Measurements from ENCODE around the gene GTPBP2.
"Not testable (repeated sequence)": the region's sequence is repeated elsewhere in the genome, so short reads cannot be mapped to it uniquely, and the experiment has no call there.

GTPBP2 gene

DNA sequence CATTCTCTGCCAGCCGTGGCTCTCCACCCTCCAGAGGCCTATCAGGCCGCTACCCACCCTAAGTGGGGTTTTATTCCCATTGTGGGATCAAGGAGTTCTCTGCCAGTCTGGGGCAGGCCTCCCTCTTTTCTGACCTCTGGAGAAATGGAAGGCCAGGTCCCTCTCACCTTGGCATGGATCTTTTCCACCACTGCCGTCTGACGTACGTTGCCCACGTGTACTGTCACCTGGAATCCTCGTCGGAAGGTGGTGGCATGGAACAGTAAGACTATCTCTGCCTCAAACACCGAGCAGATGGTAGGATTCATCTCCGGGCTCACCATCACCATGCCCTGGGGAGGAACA lies 7.3 kb downstream of the GTPBP2 start:
- peaks cover 89% of the 10 kb centered on the region for H3K36me3 Mint-ChIP-seq (ENCODE audit: low read depth)
- peaks cover 3% of the 10 kb centered on the region for H3K4me1 Mint-ChIP-seq (ENCODE audit: low read depth)
- H3K27me3 Mint-ChIP-seq, result no peaks in the 10 kb centered on the region
- DNase-seq, result no peak
- H3K27ac Mint-ChIP-seq, result peak overlapping the region; percentile 26
- H3K9me3 Mint-ChIP-seq, result no peaks in the 10 kb centered on the region
- H3K4me3 Mint-ChIP-seq, result no peak overlapping the region

DNA sequence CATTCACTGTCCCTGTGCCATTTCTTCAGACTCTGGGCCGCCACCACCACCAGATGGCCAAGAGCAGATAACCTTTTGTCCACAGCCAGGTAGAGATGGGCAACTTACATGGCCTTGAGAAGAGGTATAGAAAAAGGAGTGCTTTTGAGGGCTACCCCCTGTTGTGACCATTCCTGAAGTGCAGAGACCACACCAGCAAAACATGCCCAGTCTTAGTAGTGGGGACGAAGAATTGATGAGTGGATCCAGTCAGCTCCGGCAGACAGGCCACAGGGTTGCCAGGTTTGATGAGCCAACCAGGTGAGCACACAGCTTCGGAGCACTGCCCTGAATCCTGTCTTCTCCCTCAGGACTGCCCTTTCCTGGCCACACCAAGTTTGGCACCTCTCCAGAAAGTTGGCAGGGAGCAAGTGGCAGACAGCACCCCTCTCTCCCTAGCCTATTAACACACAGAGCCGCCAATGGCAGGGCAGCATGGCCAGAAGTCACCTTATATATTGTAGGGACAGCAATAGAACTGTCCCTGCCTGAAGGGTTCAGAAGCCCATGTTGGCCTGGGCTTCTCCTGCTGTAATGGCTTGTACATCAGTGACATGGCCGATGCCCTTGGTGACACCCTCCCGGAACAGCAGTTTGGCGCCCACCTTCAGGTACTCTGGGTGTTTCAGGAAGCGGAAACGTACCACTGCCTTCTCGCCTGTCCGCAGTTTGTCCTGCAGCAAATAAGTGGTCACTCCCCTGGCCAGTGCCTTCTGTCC lies 7.8 kb downstream of the GTPBP2 start:
- Mint-ChIP-seq H3K27me3 (no peaks in the 10 kb centered on the region), H3K4me3 (no peak overlapping the region), H3K9me3 (no peaks in the 10 kb centered on the region), H3K4me1 (ENCODE audit: low read depth) (peaks cover under 1% of the 10 kb centered on the region), H3K36me3 (ENCODE audit: low read depth) (peaks cover 90% of the 10 kb centered on the region), H3K27ac (peak overlapping the region; percentile 23)
- peak; percentile 25 for DNase-seq

DNA sequence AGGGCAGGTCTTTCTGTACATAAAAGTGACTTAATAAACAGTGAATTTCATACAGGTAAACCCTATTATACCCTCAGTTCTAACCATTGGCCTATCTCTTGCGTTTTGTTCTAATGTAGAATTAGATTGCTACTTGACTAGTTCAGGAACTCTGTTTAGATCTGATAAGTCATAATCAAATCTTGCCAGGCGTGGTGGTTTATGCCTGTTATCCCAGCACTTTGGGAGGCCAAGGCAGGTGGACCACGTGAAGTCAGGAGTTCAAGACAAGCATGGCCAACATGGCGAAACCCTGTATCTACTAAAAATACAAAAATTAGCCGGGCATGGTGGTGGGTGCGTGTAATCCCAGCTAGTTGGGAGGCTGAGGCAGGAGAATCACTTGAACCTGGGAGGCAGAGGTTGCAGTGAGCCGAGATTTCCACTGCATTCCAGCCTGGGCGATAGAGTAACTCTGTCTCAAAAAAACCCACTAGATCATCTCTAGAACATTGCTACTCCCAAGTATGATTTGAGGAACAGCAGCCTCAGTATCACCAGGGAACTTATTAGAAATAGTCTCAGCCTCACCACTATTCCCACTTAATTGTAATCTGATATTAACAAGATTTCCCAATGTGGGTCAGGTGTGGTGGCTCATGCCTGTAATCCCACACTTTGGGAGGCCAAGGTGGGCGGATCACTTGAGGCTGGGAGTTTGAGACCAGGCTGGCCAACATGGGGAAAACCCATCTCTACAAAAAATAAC lies 12.2 kb downstream of the GTPBP2 start:
- peaks cover 81% of the 10 kb centered on the region for H3K36me3 Mint-ChIP-seq (ENCODE audit: low read depth)
- H3K27ac Mint-ChIP-seq, result peak overlapping the region; percentile 29
- no peaks in the 10 kb centered on the region for H3K4me1 Mint-ChIP-seq (ENCODE audit: low read depth)
- H3K9me3 Mint-ChIP-seq, result no peaks in the 10 kb centered on the region
- H3K4me3 Mint-ChIP-seq, result no peak overlapping the region
- no peaks in the 10 kb centered on the region for H3K27me3 Mint-ChIP-seq
- no peak for DNase-seq

DNA sequence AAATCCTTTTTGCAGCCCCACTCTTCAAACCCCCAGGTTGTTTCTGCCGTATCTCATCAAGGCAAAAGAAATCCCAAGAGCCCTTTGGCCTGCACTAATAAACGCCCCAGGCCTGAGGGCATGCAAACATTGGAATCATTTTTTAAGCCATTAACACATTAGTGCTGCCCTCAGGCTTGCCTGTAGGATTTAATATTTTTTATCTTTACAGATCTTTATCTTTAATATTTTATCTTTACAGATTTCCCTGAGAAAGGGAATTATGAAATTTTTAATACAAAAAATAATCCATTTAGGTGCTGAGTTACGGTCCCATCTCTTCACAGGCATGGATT lies 14.7 kb downstream of the GTPBP2 start:
- Mint-ChIP-seq H3K36me3 (ENCODE audit: low read depth) (peaks cover 80% of the 10 kb centered on the region), H3K9me3 (no peaks in the 10 kb centered on the region), H3K27ac (no peak overlapping the region), H3K4me1 (ENCODE audit: low read depth) (no peaks in the 10 kb centered on the region), H3K27me3 (no peaks in the 10 kb centered on the region), H3K4me3 (no peak overlapping the region)
- no peak for DNase-seq

DNA sequence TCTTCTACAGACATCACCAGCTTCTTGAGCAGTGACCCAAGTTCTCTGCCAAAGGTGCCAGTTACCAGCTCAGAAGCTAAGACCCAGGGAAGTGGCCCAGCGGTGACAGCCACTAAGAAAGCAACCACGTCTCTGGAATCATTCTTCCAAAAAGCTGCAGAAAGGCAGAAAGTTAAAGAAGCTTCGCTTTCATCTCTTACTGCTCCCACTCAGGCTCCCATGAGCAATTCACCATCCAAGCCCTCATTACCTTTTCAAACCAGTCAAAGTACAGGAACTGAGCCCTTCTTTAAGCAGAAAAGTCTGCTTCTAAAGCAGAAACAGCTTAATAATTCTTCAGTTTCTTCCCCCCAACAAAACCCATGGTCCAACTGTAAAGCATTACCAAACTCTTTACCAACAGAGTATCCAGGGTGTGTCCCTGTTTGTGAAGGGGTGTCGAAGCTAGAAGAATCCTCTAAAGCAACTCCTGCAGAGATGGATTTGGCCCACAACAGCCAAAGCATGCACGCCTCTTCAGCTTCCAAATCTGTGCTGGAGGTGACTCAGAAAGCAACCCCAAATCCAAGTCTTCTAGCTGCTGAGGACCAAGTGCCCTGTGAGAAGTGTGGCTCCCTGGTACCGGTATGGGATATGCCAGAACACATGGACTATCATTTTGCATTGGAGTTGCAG lies 15.2 kb downstream of the GTPBP2 start:
- Mint-ChIP-seq H3K4me1 (ENCODE audit: low read depth) (no peaks in the 10 kb centered on the region), H3K9me3 (no peaks in the 10 kb centered on the region), H3K27ac (no peak overlapping the region), H3K27me3 (no peaks in the 10 kb centered on the region), H3K36me3 (ENCODE audit: low read depth) (peaks cover 81% of the 10 kb centered on the region), H3K4me3 (no peak overlapping the region)
- no peak for DNase-seq

DNA sequence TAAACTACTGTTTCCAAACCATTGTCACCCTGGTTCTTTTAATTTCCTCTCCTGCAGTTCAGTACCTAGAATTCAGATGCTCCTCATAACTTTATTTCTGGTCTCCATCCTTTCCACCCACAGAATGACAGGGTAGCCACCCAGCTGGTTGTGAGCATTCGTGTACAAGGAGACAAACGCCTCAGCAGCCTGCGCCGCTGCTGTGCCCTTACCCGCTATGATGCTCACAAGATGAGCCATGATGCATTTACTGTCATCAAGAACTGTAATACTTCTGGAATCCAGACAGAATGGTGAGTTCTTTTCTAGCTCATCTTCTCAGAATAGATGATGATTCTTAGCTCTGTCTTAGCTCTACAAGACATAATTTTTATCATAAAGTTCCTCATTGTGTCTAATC lies 18.6 kb downstream of the GTPBP2 start:
- no peaks in the 10 kb centered on the region for H3K27me3 Mint-ChIP-seq
- peaks cover 82% of the 10 kb centered on the region for H3K36me3 Mint-ChIP-seq (ENCODE audit: low read depth)
- peaks cover 3% of the 10 kb centered on the region for H3K4me1 Mint-ChIP-seq (ENCODE audit: low read depth)
- DNase-seq, result no peak
- H3K9me3 Mint-ChIP-seq, result no peaks in the 10 kb centered on the region
- H3K4me3 Mint-ChIP-seq, result no peak overlapping the region
- H3K27ac Mint-ChIP-seq, result no peak overlapping the region

DNA sequence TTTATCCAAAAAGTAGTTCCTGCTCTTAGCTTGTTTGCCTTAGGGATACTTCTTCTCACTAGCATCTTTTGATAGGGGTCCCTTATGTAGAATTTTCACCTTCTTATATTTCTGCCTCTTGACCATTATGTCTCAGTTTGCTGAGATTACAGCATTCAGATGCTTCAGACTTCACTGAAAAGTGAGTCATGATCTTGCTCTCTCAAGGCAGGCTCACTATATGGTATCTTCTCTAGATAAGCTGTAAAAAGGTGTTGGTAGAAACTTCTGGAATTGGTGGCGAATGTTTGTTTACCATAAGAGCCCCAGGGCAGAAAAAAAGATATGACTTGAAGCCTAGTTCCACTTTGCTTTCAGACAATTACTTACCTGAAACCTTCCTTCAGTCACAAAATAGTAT lies 19.7 kb downstream of the GTPBP2 start:
- Mint-ChIP-seq H3K36me3 (ENCODE audit: low read depth) (peaks cover 80% of the 10 kb centered on the region), H3K9me3 (no peaks in the 10 kb centered on the region), H3K4me1 (ENCODE audit: low read depth) (peaks cover 3% of the 10 kb centered on the region), H3K27me3 (no peaks in the 10 kb centered on the region), H3K4me3 (no peak overlapping the region), H3K27ac (peak overlapping the region; percentile 2)
- DNase-seq, result no peak

DNA sequence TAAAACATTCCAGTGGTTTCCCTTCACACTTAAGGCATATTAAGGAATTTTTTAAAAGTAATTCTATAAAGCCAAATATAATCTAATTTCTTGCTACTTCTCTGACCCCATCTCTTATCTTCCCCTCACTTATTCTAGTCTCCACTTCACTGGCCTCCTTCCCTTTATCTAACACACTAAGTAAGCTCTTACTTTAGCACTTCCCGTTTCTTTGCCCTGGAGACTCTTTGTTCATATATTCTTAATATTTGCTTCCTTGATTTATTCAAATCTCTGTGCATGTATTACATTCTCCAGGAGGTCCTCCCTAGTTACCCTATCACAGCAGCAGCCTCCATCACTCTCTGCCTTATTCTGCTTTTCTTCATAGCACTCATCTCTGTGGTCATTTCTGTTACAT lies 20.3 kb downstream of the GTPBP2 start:
- no peak for DNase-seq
- no peak overlapping the region for H3K4me3 Mint-ChIP-seq

DNA sequence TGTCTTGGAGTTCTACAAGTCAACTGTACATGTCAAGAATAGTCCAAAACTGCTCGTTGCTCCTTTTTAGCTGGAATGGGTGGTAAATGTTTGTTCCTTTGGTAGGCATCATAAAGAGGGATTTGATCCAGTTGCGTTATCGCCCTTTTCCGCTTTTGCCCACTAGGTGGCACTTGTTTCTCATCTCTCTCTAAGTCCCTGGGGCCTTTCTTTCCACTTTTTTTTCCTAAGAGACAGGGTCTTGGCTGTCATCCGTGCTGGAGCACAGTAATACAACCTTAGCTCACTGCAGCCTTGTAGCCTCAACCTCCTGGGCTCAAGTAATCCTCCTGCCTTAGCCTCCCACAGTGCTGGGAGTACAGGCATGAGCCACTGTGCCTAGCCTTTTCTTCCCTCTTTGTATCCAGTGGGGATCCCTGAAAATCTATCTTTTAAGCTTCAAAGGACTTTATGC lies 20.7 kb downstream of the GTPBP2 start:
- H3K4me1 Mint-ChIP-seq (ENCODE audit: low read depth), result peaks cover 3% of the 10 kb centered on the region
- DNase-seq, result peak; percentile 69
- peaks cover 80% of the 10 kb centered on the region for H3K36me3 Mint-ChIP-seq (ENCODE audit: low read depth)
- H3K9me3 Mint-ChIP-seq, result no peaks in the 10 kb centered on the region
- no peak overlapping the region for H3K27ac Mint-ChIP-seq
- no peaks in the 10 kb centered on the region for H3K27me3 Mint-ChIP-seq
- no peak overlapping the region for H3K4me3 Mint-ChIP-seq

More for the DNA sequence above, 20.3 kb downstream of the GTPBP2 start:
- Mint-ChIP-seq H3K36me3 (ENCODE audit: low read depth) (peaks cover 80% of the 10 kb centered on the region), H3K27ac (no peak overlapping the region), H3K27me3 (no peaks in the 10 kb centered on the region), H3K4me1 (ENCODE audit: low read depth) (peaks cover 3% of the 10 kb centered on the region), H3K9me3 (no peaks in the 10 kb centered on the region)

DNA sequence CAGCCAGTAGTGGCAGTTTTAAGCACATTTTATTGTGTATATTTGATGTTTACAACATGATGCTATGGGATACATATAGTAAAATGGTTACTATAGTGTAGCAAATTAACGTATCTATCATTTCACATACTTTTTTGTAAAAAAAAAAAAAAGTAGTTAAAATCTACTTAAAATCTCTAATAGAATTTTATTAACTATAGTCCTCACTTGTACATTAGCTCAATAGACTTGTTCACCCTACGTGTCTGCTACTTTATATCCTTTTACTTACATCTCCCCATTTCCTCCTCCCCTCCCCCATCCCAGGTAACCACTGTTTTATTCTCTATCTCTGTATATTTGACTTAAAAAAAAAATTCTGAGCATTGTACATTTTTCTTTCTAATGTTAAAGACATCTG lies 23.0 kb downstream of the GTPBP2 start:
- H3K36me3 Mint-ChIP-seq (ENCODE audit: low read depth), result peaks cover 80% of the 10 kb centered on the region
- H3K4me1 Mint-ChIP-seq (ENCODE audit: low read depth), result peaks cover 3% of the 10 kb centered on the region
- no peaks in the 10 kb centered on the region for H3K27me3 Mint-ChIP-seq
- no peaks in the 10 kb centered on the region for H3K9me3 Mint-ChIP-seq
- H3K27ac Mint-ChIP-seq, result no peak overlapping the region
- DNase-seq, result no peak
- no peak overlapping the region for H3K4me3 Mint-ChIP-seq

DNA sequence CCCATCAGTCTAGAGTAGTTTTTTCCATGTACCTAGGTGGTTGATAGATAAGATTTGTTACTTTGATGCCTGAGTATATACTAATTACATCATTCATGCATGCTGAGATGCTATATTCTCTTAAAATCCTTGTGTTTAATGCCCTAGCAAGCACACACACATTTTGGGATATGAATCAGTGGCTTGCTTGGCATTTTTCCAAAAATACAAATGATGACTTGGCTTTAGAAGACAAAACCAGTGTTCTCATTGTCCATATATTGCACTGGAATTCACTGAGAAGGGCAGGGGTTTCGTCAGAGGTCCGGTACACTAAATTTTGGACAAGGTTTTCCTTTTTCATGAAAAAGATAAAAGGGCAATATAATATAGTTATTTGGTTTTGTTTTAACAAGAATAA lies 24.9 kb downstream of the GTPBP2 start:
- H3K27me3 Mint-ChIP-seq, result no peaks in the 10 kb centered on the region
- no peak overlapping the region for H3K27ac Mint-ChIP-seq
- peaks cover 80% of the 10 kb centered on the region for H3K36me3 Mint-ChIP-seq (ENCODE audit: low read depth)
- peaks cover 3% of the 10 kb centered on the region for H3K4me1 Mint-ChIP-seq (ENCODE audit: low read depth)
- no peak for DNase-seq
- no peak overlapping the region for H3K4me3 Mint-ChIP-seq
- no peaks in the 10 kb centered on the region for H3K9me3 Mint-ChIP-seq

DNA sequence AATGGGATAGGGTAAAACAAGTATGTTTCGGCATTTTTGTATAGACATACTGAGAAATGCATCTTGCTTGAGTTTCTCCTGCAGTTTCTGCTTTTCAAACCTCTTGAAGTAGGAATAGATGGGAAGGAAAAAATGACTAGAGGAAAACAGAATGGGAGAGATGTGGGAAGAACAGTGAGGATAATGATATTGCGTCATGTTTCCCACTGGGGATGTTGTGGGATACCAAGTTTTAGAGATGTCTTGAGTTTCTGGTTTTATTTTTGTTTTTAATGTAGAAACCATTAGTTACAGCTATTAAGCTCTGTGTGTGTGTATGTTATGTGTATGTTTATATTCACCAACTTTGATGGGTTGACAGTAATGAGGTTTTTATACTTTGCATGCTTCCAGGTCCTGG lies 28.5 kb downstream of the GTPBP2 start:
- Mint-ChIP-seq H3K27ac (no peak overlapping the region), H3K4me3 (no peak overlapping the region), H3K27me3 (no peaks in the 10 kb centered on the region), H3K4me1 (ENCODE audit: low read depth) (no peaks in the 10 kb centered on the region), H3K9me3 (no peaks in the 10 kb centered on the region), H3K36me3 (ENCODE audit: low read depth) (peaks cover 77% of the 10 kb centered on the region)
- no peak for DNase-seq

DNA sequence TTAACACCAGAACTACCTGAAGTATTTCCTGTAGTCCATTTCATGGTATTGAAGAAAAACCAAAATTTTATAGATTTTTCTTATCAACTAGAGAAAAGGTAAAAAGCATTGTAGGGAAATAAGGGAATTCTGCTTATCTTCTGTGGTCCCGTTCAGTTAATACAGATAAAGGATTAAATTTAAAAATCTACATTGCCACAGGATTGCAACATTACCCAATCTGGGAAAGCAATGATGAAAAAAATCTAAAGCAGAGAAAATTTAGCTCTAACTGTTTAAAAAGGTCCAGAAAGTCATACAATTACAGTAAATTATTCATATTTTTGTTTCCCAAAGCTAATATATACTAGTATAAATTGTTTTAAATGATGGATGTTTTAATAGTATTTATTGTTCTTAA lies 35.1 kb downstream of the GTPBP2 start:
- H3K9me3 Mint-ChIP-seq, result no peaks in the 10 kb centered on the region
- no peak overlapping the region for H3K27ac Mint-ChIP-seq
- no peaks in the 10 kb centered on the region for H3K27me3 Mint-ChIP-seq
- no peaks in the 10 kb centered on the region for H3K4me1 Mint-ChIP-seq (ENCODE audit: low read depth)
- H3K4me3 Mint-ChIP-seq, result no peak overlapping the region
- H3K36me3 Mint-ChIP-seq (ENCODE audit: low read depth), result peaks cover 65% of the 10 kb centered on the region
- DNase-seq, result no peak

DNA sequence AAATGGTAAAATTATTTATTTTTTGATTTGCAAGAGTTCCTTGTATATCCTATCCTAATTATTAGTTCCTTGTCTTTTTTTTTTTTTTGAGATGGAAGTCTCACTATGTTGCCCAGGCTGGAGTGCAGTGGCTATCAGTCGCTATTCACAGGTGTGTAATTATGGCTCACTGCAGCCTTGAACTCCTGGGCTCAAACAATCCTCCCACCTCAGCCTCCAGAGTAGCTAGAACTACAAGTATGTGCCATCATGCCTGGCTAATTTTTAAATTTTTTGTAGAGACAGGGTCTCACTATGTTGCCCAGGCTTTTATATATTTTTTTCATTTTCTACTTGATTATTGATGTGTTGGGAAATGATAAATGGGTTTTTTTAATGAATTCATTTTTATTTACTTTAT lies 39.5 kb downstream of the GTPBP2 start:
- H3K27me3 Mint-ChIP-seq; H3K4me3 Mint-ChIP-seq; H3K4me1 Mint-ChIP-seq (ENCODE audit: low read depth); H3K27ac Mint-ChIP-seq; DNase-seq; H3K9me3 Mint-ChIP-seq: not testable (repeated sequence)
- H3K36me3 Mint-ChIP-seq (ENCODE audit: low read depth), result peaks cover 79% of the 10 kb centered on the region

DNA sequence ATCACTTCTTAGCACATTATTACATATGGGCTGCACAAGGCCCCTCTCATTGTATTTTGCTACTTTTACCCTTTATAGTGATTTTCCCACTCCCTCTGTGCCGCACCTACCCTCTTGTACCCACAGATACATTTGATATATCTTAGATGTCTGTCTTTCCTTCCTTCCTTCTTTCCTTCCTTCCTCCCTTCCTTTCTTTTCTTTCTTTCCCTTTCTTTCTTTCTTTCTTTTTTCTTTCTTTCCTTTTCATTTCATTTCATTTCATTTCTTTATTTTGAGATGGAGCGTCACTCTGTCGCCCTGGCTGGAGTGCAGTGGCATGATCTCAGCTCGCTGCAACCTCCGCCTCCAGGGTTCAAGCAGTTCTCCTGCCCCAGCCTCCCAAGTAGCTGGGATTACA lies 40.9 kb downstream of the GTPBP2 start:
- no peak overlapping the region for H3K4me3 Mint-ChIP-seq
- H3K27me3 Mint-ChIP-seq, result no peaks in the 10 kb centered on the region
- H3K36me3 Mint-ChIP-seq (ENCODE audit: low read depth), result peaks cover 89% of the 10 kb centered on the region
- peaks cover 20% of the 10 kb centered on the region for H3K4me1 Mint-ChIP-seq (ENCODE audit: low read depth)
- DNase-seq, result no peak
- H3K27ac Mint-ChIP-seq, result no peak overlapping the region
- no peaks in the 10 kb centered on the region for H3K9me3 Mint-ChIP-seq
